ENCODE results near the gene CNTN4. TPM values are rescaled to one million over a fixed set of nuclear protein-coding genes. Genes with fewer than 3 reads are reported as not detected.
A peak's percentile ranks its signal among the peaks of the same experiment; 100 is the strongest.

Gene CNTN4
- total RNA-seq, 1 donor from 2014 or later: 0.79 TPM

DNA sequence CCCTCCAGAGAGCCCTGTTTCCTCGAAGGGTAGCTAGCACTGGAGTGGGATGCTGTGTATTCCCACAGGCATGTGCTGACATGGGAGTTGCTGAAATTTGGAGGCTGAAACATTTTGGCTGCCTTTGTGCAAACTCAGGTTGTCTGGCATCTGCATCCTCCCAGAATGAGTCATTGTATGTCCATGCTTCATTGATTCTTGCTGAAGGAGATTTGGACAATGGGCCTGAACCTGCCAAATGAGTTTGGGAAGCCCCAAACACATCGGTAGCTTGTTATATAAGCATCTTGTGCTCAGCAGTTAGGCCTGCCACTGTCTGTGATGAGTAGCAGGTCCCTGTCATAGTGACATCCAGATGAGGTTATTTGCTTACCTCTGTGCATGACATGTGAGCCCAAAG, 851.5 kb downstream of the CNTN4 start:
- no peaks in the 10 kb centered on the region for H3K36me3 ChIP-seq (ENCODE audit: control insufficient read depth, insufficient read depth, low read length)
- H3K27me3 ChIP-seq (ENCODE audit: control insufficient read depth, insufficient read depth, low read length): no peaks in the 10 kb centered on the region
- DNase-seq (ENCODE audit: low read depth) (peak; percentile 2), FAIRE-seq (no peak)
- TF ChIP-seq, protein P1, sequence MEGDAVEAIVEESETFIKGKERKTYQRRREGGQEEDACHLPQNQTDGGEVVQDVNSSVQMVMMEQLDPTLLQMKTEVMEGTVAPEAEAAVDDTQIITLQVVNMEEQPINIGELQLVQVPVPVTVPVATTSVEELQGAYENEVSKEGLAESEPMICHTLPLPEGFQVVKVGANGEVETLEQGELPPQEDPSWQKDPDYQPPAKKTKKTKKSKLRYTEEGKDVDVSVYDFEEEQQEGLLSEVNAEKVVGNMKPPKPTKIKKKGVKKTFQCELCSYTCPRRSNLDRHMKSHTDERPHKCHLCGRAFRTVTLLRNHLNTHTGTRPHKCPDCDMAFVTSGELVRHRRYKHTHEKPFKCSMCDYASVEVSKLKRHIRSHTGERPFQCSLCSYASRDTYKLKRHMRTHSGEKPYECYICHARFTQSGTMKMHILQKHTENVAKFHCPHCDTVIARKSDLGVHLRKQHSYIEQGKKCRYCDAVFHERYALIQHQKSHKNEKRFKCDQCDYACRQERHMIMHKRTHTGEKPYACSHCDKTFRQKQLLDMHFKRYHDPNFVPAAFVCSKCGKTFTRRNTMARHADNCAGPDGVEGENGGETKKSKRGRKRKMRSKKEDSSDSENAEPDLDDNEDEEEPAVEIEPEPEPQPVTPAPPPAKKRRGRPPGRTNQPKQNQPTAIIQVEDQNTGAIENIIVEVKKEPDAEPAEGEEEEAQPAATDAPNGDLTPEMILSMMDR (IDR thresholded peaks at IDR 0.05; ENCODE audit: insufficient read depth, low read length, severe bottlenecking): no peak
- no peak overlapping the region for H3K4me3 ChIP-seq (ENCODE audit: low read depth, low read length)

DNA sequence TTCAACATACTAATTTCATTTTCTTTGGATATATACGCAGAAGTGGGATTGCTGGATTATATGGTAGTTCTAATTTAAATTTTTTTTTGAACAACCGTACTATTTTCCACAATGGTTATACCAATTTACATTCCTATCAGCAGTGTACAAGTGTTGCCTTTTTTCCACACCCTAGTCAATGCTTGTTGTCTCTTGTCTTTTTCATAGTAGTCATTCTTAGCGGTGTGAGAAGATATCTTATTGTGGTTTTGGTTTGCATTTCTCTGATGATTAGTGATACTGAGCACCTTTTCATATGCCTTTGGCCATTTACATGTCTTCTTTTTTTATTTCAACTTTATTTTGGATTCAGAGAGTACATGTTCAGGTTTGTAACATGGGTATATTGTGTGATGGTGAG, 858.4 kb downstream of the CNTN4 start:
- FAIRE-seq (no peak), DNase-seq (ENCODE audit: low read depth) (peak; percentile 3)
- no peak overlapping the region for H3K4me3 ChIP-seq (ENCODE audit: low read depth, low read length)
- no peaks in the 10 kb centered on the region for H3K36me3 ChIP-seq (ENCODE audit: control insufficient read depth, insufficient read depth, low read length)
- no peaks in the 10 kb centered on the region for H3K27me3 ChIP-seq (ENCODE audit: control insufficient read depth, insufficient read depth, low read length)
- TF ChIP-seq, protein P1 (IDR thresholded peaks at IDR 0.05; ENCODE audit: insufficient read depth, low read length, severe bottlenecking): no peak

DNA sequence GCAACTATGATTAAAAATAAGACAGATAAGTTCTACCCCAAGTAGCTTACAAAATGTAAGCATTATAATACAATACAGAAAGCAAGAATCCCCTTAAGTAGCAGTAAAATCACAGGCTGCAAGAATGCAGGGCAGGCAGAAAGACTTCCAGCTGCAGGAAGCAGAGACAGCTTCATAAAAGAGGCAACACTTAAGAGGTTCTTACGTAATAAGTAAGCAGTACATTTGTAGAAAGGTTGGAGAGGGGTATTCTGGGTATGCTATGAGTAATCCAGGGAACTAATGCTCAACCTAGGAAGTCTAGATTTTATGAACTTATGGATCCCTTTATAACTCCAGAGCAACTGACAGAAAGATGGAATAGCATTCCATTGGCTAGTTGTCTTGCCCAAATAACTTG, 859.9 kb downstream of the CNTN4 start:
- no peak for FAIRE-seq
- TF ChIP-seq, protein P1 (IDR thresholded peaks at IDR 0.05; ENCODE audit: insufficient read depth, low read length, severe bottlenecking): no peak

DNA sequence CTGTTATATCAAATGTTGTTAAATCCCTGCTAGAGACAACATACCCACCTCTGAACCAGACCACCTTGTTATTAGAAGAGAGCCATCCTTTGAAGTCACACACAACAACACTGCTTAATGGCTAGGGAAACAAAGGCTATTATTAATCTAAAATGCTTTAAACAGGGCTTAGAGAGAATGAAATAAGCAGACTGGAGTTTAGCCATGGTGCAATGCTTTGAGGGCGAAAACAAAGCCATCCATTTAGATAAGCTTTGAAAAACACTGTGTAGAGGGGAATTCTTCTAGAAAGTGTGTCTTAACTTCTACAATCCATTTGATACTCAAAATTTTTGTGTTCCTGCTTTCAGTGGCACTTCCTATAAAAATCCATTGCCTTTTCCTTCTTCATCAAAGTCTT, 862.9 kb downstream of the CNTN4 start:
- DNase-seq (ENCODE audit: low read depth): no peak
- TF ChIP-seq, protein P1 (IDR thresholded peaks at IDR 0.05; ENCODE audit: insufficient read depth, low read length, severe bottlenecking): no peak
- no peaks in the 10 kb centered on the region for H3K36me3 ChIP-seq (ENCODE audit: control insufficient read depth, insufficient read depth, low read length)
- H3K27me3 ChIP-seq (ENCODE audit: control insufficient read depth, insufficient read depth, low read length): no peaks in the 10 kb centered on the region
- FAIRE-seq: no peak
- H3K4me3 ChIP-seq (ENCODE audit: low read depth, low read length): no peak overlapping the region

More for the DNA sequence above, 859.9 kb downstream of the CNTN4 start:
- no peaks in the 10 kb centered on the region for H3K27me3 ChIP-seq (ENCODE audit: control insufficient read depth, insufficient read depth, low read length)
- no peaks in the 10 kb centered on the region for H3K36me3 ChIP-seq (ENCODE audit: control insufficient read depth, insufficient read depth, low read length)
- no peak overlapping the region for H3K4me3 ChIP-seq (ENCODE audit: low read depth, low read length)
- peak; percentile 12 for DNase-seq (ENCODE audit: low read depth)

DNA sequence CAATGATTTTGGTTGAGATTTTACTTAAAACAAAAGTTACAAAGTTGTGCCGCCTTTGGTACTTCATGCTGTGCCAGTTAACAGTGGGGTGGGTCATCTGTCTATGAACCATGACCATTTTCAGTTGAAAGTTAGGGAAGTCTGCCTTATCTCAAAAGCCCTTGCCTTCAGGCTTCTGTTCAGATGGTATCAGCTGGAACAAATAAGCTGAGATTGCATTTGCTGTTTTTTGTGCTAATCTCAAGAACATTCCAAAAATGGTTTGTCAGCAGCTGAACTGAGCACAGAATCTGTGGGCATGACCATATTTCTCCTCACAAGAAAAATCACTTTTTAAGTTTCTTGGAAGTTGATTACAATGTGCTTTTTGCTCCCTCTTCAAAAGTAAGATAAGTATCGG, 869.2 kb downstream of the CNTN4 start:
- no peaks in the 10 kb centered on the region for H3K36me3 ChIP-seq (ENCODE audit: control insufficient read depth, insufficient read depth, low read length)
- no peak overlapping the region for H3K4me3 ChIP-seq (ENCODE audit: low read depth, low read length)
- H3K27me3 ChIP-seq (ENCODE audit: control insufficient read depth, insufficient read depth, low read length): no peaks in the 10 kb centered on the region
- DNase-seq (ENCODE audit: low read depth) (no peak), FAIRE-seq (no peak)
- TF ChIP-seq, protein P1 (IDR thresholded peaks at IDR 0.05; ENCODE audit: insufficient read depth, low read length, severe bottlenecking): no peak

DNA sequence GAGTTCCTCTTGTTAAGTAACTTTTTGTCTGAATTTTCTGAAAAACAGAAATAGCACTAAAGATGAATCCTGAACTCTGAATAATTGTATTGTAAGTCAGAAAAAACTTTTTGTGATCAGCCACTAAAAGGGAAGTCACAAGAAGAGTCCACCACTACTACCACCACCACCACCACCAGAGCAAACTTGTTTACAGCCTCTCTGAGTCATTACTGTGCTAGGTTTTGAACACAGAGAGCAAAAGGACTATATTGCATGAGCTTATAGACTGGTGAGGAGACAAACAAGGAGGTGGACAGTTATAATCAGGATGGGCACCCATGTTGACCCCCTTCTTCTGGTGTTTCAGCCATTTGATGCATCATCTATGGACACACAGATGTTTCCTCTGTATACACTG, 869.8 kb downstream of the CNTN4 start:
- Histone ChIP-seq H3K36me3 (ENCODE audit: control insufficient read depth, insufficient read depth, low read length) (no peaks in the 10 kb centered on the region), H3K4me3 (ENCODE audit: low read depth, low read length) (no peak overlapping the region), H3K27me3 (ENCODE audit: control insufficient read depth, insufficient read depth, low read length) (no peaks in the 10 kb centered on the region)
- TF ChIP-seq, protein P1 (IDR thresholded peaks at IDR 0.05; ENCODE audit: insufficient read depth, low read length, severe bottlenecking): no peak
- DNase-seq (ENCODE audit: low read depth) (no peak), FAIRE-seq (no peak)

Data from bronchial epithelial cell (primary cell).